ENCODE measurements around the gene KLRC3. TPM values are rescaled to one million over a fixed set of nuclear protein-coding genes. Genes with fewer than 3 reads are reported as not detected.
"Not testable (repeated sequence)": the region's sequence is repeated elsewhere in the genome, so short reads cannot be mapped to it uniquely, and the experiment has no call there.

KLRC3 gene
- not detected in 2 replicates for total RNA-seq
- long read RNA-seq, partial matches to known transcripts: 0 of 1 reads
- long read RNA-seq, other reads (novel, unspliced or antisense): 1 of 1 reads

GRCh38 chr12:10420334-10420733 is at the start of gene KLRC3:
Gene KLRC3 (minus strand): TSS chr12:10420595. CDS start chr12:10420550, 45 bp downstream.
- not testable (repeated sequence) for H3K36me3 Mint-ChIP-seq (ENCODE audit: low read depth); DNase-seq (ENCODE audit: low read depth, low spot score); H3K27ac Mint-ChIP-seq (ENCODE audit: unreplicated experiment); H3K4me3 Mint-ChIP-seq; H3K27me3 Mint-ChIP-seq (ENCODE audit: low read depth); H3K4me1 Mint-ChIP-seq; H3K9me3 Mint-ChIP-seq

GRCh38 chr12:10469701-10470100 is 49.3 kb upstream of the KLRC3 start:
- no peak for DNase-seq (ENCODE audit: low read depth, low spot score)
- H3K4me3 Mint-ChIP-seq: no peak overlapping the region
- no peak overlapping the region for H3K27ac Mint-ChIP-seq (ENCODE audit: unreplicated experiment)
- H3K9me3 Mint-ChIP-seq: peaks cover 2% of the 10 kb centered on the region
- H3K4me1 Mint-ChIP-seq: no peaks in the 10 kb centered on the region
- no peaks in the 10 kb centered on the region for H3K36me3 Mint-ChIP-seq (ENCODE audit: low read depth)
- TF ChIP-seq CTCF (conservative IDR thresholded peaks at IDR 0.05): no peak
- H3K27me3 Mint-ChIP-seq (ENCODE audit: low read depth): no peaks in the 10 kb centered on the region

GRCh38 chr12:10466311-10466710 is 45.9 kb upstream of the KLRC3 start:
- no peak for TF ChIP-seq CTCF (conservative IDR thresholded peaks at IDR 0.05)
- Mint-ChIP-seq H3K27ac (ENCODE audit: unreplicated experiment) (no peak overlapping the region), H3K4me3 (no peak overlapping the region), H3K4me1 (no peaks in the 10 kb centered on the region), H3K36me3 (ENCODE audit: low read depth) (peaks cover 3% of the 10 kb centered on the region), H3K27me3 (ENCODE audit: low read depth) (peaks cover 5% of the 10 kb centered on the region), H3K9me3 (peaks cover 14% of the 10 kb centered on the region)
- DNase-seq (ENCODE audit: low read depth, low spot score): no peak

DNA sequence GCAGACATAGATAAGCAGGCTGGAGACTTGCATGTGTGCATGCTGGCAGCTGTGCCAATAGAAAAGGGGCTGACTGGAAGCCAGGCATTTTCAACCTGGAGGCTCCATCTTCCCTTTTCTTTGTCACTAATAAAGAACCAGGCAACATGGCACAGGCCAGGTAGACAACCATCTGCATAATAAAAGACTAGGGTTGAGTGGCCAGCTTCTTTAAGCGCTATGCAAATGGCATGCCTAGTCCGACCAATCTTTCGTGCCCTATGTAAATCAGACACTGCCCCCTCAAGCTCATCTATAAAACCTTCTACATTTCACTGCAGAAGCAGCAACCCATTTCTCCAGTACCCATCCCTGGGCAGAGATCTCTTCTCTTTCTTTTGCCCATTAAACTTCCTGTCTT is 37.4 kb upstream of the KLRC3 start:
- H3K4me3 Mint-ChIP-seq: no peak overlapping the region
- TF ChIP-seq CTCF (conservative IDR thresholded peaks at IDR 0.05): no peak
- no peak for DNase-seq (ENCODE audit: low read depth, low spot score)
- peaks cover 5% of the 10 kb centered on the region for H3K27me3 Mint-ChIP-seq (ENCODE audit: low read depth)
- no peaks in the 10 kb centered on the region for H3K4me1 Mint-ChIP-seq
- peaks cover 48% of the 10 kb centered on the region for H3K9me3 Mint-ChIP-seq
- no peak overlapping the region for H3K27ac Mint-ChIP-seq (ENCODE audit: unreplicated experiment)
- H3K36me3 Mint-ChIP-seq (ENCODE audit: low read depth): peaks cover 11% of the 10 kb centered on the region

GRCh38 chr12:10456856-10457255 is 36.5 kb upstream of the KLRC3 start:
- no peak for TF ChIP-seq CTCF (conservative IDR thresholded peaks at IDR 0.05)
- Mint-ChIP-seq H3K27ac (ENCODE audit: unreplicated experiment) (no peak overlapping the region), H3K27me3 (ENCODE audit: low read depth) (peaks cover 2% of the 10 kb centered on the region), H3K9me3 (peaks cover 40% of the 10 kb centered on the region), H3K36me3 (ENCODE audit: low read depth) (peaks cover 10% of the 10 kb centered on the region), H3K4me1 (no peaks in the 10 kb centered on the region), H3K4me3 (no peak overlapping the region)
- no peak for DNase-seq (ENCODE audit: low read depth, low spot score)

DNA sequence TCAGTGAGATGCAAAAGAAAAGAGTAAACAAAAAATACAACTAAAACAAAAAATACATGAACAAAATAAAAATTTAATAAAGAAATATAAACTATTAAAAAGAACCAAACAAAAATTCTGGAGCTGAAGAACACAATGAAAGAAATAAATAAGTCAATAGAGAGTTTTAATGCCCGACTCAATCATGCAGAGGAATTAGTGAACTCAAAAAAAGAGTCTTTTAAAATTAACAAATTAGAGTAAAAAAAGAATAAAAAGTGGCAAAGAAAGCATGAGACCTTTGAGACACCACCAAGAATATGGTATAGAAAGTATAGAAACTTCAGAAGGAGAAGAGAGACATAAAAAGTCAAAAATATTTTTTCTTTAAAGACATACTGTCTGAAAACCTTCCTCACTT is 35.4 kb upstream of the KLRC3 start:
- H3K36me3 Mint-ChIP-seq (ENCODE audit: low read depth): peaks cover 8% of the 10 kb centered on the region
- peaks cover 37% of the 10 kb centered on the region for H3K9me3 Mint-ChIP-seq
- H3K27ac Mint-ChIP-seq (ENCODE audit: unreplicated experiment): no peak overlapping the region
- H3K4me3 Mint-ChIP-seq: no peak overlapping the region
- no peak for TF ChIP-seq CTCF (conservative IDR thresholded peaks at IDR 0.05)
- DNase-seq (ENCODE audit: low read depth, low spot score): no peak
- H3K27me3 Mint-ChIP-seq (ENCODE audit: low read depth): no peaks in the 10 kb centered on the region
- H3K4me1 Mint-ChIP-seq: no peaks in the 10 kb centered on the region

All from neural crest cell (in vitro differentiated cells).